Keratinocyte (primary cell): ENCODE measurements around the gene FAP. TPM values are rescaled to one million over a fixed set of nuclear protein-coding genes. Genes with fewer than 3 reads are reported as not detected.

Source experiments
- DNase-seq: peaks from one replicate; pipeline ENCODE4 v3.0.0-alpha.2; 2011; ENCODE audit warnings: low read depth, missing footprints, low spot score
- FAIRE-seq: peaks from 2 replicates; lab custom pipeline; 2011; peaks lifted over from hg19 to GRCh38; lab: Jason Lieb, UNC
- H2AFZ ChIP-seq: 2 replicates; pipeline ENCODE4 v1.6.0; 2012; ENCODE audit warnings: low read length, control low read depth, inconsistent platforms; ENCODE audit not compliant: control insufficient read depth
- H3K27ac ChIP-seq: 2 replicates; pipeline ENCODE4 v1.5.1; 2011; ENCODE audit warnings: low read length; ENCODE audit not compliant: control insufficient read depth, insufficient read depth
- H3K27me3 ChIP-seq: 3 replicates; pipeline ENCODE4 v1.6.0; 2011; ENCODE audit warnings: low read length; ENCODE audit not compliant: control insufficient read depth, insufficient read depth; ENCODE audit errors: extremely low read depth
- H3K36me3 ChIP-seq, 2 experiments: 2 replicates in 1 of 2; 3 replicates in 1 of 2; pipeline ENCODE4 v1.5.1; 2011; ENCODE audit warnings: low read length in 2 of 2, mild to moderate bottlenecking in 1 of 2; ENCODE audit not compliant: control insufficient read depth in 2 of 2, insufficient read depth in 2 of 2; ENCODE audit errors: extremely low read depth in 1 of 2
- H3K4me1 ChIP-seq: 3 replicates; pipeline ENCODE4 v1.5.1; 2011; ENCODE audit warnings: low read length; ENCODE audit not compliant: control insufficient read depth, insufficient read depth; ENCODE audit errors: extremely low read depth
- H3K4me2 ChIP-seq: 3 replicates; pipeline ENCODE4 v1.6.0; 2011; ENCODE audit warnings: low read depth, low read length; ENCODE audit not compliant: control insufficient read depth, insufficient read depth; ENCODE audit errors: extremely low read depth
- H3K4me3 ChIP-seq, 3 experiments: fragments of 200-600 bp in 1 of 3; sonication (generic) in 1 of 3; 2 replicates in 2 of 3; 3 replicates in 1 of 3; pipeline ENCODE4 v1.5.1; 2011 to 2016; ENCODE audit warnings: low read length in 3 of 3, mild to moderate bottlenecking in 3 of 3, control low read depth in 2 of 3, inconsistent platforms in 1 of 3, low read depth in 1 of 3, mixed read lengths in 1 of 3, mixed run types in 1 of 3, moderate library complexity in 1 of 3; ENCODE audit not compliant: control insufficient read depth in 2 of 3, insufficient read depth in 2 of 3; ENCODE audit errors: extremely low read depth in 1 of 3
- H3K79me2 ChIP-seq: 2 replicates; pipeline ENCODE4 v1.6.0; 2012; ENCODE audit warnings: low read length; ENCODE audit not compliant: control insufficient read depth, insufficient read depth
- H3K9ac ChIP-seq: 3 replicates; pipeline ENCODE4 v1.6.0; 2011; ENCODE audit warnings: low read length; ENCODE audit not compliant: control insufficient read depth, insufficient read depth; ENCODE audit errors: extremely low read depth
- H3K9me1 ChIP-seq: 3 replicates; pipeline ENCODE4 v1.6.0; 2011; ENCODE audit warnings: low read length; ENCODE audit not compliant: control insufficient read depth, insufficient read depth; ENCODE audit errors: extremely low read depth
- H3K9me3 ChIP-seq: 2 replicates; pipeline ENCODE4 v1.5.1; 2012; ENCODE audit warnings: low read depth, low read length; ENCODE audit not compliant: control insufficient read depth
- H4K20me1 ChIP-seq: 3 replicates; pipeline ENCODE4 v1.6.0; 2011; ENCODE audit warnings: low read length; ENCODE audit not compliant: control insufficient read depth, insufficient read depth; ENCODE audit errors: extremely low read depth
- CTCF ChIP-seq, 3 experiments: IDR thresholded peaks in 1 of 3; conservative IDR thresholded peaks in 1 of 3; optimal IDR thresholded peaks in 1 of 3; 2 replicates in 2 of 3; 3 replicates in 1 of 3; pipeline versions ENCODE3 to v1.5.1; 2011; ENCODE audit warnings: low read length in 3 of 3, mild to moderate bottlenecking in 3 of 3, moderate library complexity in 2 of 3, control low read depth in 1 of 3, inconsistent platforms in 1 of 3; ENCODE audit not compliant: insufficient read depth in 2 of 3; ENCODE audit errors: extremely low read depth in 1 of 3
- EZH2 ChIP-seq: IDR thresholded peaks from one replicate; pipeline ENCODE4 v1.6.1; 2012; ENCODE audit warnings: inconsistent platforms, mild to moderate bottlenecking, low read length, moderate library complexity
- dilution Hi-C: fragments of 300-500 bp; cut with MboI; formaldehyde crosslinking; loops from one replicate; pipeline ENCODE4 v1.7.0; 2020; ENCODE audit warnings: low sequenced_read_pairs; ENCODE audit not compliant: extremely low pct_ligation_motif_present
- polyA plus RNA-seq, 5 experiments: library from polyadenylated mRNA; depleted of rRNA in 3 of 5; stranded (reverse) in 3 of 5; stranded (forward) in 1 of 5; unstranded in 1 of 5; fragments of >200 nt; gene quantifications; 1 replicate in 1 of 5; 2 replicates in 3 of 5; 3 replicates in 1 of 5; pipeline versions ENCODE4 v1.2.1 to v1.2.3, GENCODE V29; 2011 to 2012; ENCODE audit warnings: missing spikeins in 2 of 5, low read depth in 1 of 5, low replicate concordance in 1 of 5

The FAP gene
- polyA plus RNA-seq, 1 donor (not counting 4 experiments of a cell fraction or from before 2014, with no cell fraction given) = 8.5 TPM

- Histone ChIP-seq H3K79me2 (no peaks in the 10 kb centered on the region), H3K9ac (no peak overlapping the region), H3K9me1 (no peaks in the 10 kb centered on the region), H3K27ac (no peak overlapping the region), H2AFZ (no peak overlapping the region), H3K4me2 (no peak overlapping the region), H3K4me1 (peaks cover 16% of the 10 kb centered on the region), H3K27me3 (no peaks in the 10 kb centered on the region), H4K20me1 (no peaks in the 10 kb centered on the region), H3K4me3 (no peak overlapping the region), H3K36me3 (no peaks in the 10 kb centered on the region), H3K9me3 (no peaks in the 10 kb centered on the region)
- no peak for FAIRE-seq
- dilution Hi-C loops = no loop called here
- TF ChIP-seq EZH2 (no peak), CTCF (optimal IDR thresholded peaks at IDR 0.05 in 1 of 3, IDR thresholded peaks at IDR 0.05 in 1 of 3, conservative IDR thresholded peaks at IDR 0.05 in 1 of 3; ENCODE audit: extremely low read depth in 1 of 3, insufficient read depth in 2 of 3, low read length in 3 of 3) (no peak)
- DNase-seq = no peak
These were observed 15.4 kb upstream of the FAP start for GRCh38 chr2:162258686-162259085.

- no peak overlapping the region for H2AFZ ChIP-seq
- peaks cover 16% of the 10 kb centered on the region for H3K4me1 ChIP-seq
- no peaks in the 10 kb centered on the region for H3K9me1 ChIP-seq
- DNase-seq (no peak), FAIRE-seq (no peak)
- H3K4me2 ChIP-seq = no peak overlapping the region
- no peak for TF ChIP-seq EZH2
- no peak for TF ChIP-seq CTCF (optimal IDR thresholded peaks at IDR 0.05 in 1 of 3, IDR thresholded peaks at IDR 0.05 in 1 of 3, conservative IDR thresholded peaks at IDR 0.05 in 1 of 3; ENCODE audit: extremely low read depth in 1 of 3, insufficient read depth in 2 of 3, low read length in 3 of 3)
- no peak overlapping the region for H3K27ac ChIP-seq
- H3K9me3 ChIP-seq = no peaks in the 10 kb centered on the region
- H3K27me3 ChIP-seq = no peaks in the 10 kb centered on the region
- no peak overlapping the region for H3K4me3 ChIP-seq
- H4K20me1 ChIP-seq = no peaks in the 10 kb centered on the region
- dilution Hi-C loops = no loop called here
- H3K36me3 ChIP-seq = no peaks in the 10 kb centered on the region
- H3K79me2 ChIP-seq = no peaks in the 10 kb centered on the region
- H3K9ac ChIP-seq = no peak overlapping the region
These were observed 14.9 kb upstream of the FAP start for GRCh38 chr2:162258169-162258568.
